Measurements from ENCODE around the gene SCG3.

DNA sequence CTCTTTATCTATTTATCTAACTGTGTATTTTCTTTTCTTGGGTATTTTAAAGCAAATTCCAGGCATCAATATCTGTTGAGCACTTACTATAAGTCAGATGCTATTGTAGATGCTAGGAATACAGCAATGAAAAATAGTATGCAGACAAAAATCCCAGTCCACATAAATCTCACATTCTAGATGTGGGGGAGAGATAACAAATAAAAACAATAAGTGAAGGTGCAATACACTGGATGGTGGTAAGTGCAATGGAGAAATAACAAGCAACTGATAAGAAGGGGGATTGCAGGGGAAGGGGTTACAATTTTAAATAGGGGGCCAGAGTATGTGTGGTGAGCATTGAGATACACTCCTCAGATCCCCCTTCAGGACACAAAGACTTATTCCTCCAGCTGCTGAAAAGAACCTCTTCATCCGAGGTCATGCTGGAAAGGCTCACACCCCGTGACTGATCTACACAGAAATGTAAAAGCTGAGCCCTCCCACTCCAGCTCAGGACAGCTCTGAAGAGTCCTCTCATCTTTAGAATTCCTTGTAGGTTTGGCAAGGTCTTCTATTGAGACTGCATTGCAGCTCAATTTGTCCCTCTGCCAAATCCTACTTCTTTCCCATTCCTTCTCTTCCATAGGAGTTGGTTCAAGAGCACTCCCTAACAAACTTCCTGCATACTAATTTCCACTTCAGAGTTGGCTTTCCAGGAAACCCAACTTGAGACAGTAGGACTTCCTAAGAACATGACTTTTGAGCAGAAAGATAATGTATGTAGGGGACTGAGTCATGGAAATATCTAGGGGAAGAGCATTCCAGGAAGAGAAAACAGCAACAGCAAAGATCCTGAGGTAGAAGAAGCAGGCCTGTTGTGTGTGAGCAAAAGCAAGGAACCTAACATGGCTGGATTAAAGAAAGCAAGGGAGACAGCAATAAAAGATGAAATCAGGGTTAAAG, 8.1 kb upstream of the SCG3 start:
- TF ChIP-seq, protein P1, sequence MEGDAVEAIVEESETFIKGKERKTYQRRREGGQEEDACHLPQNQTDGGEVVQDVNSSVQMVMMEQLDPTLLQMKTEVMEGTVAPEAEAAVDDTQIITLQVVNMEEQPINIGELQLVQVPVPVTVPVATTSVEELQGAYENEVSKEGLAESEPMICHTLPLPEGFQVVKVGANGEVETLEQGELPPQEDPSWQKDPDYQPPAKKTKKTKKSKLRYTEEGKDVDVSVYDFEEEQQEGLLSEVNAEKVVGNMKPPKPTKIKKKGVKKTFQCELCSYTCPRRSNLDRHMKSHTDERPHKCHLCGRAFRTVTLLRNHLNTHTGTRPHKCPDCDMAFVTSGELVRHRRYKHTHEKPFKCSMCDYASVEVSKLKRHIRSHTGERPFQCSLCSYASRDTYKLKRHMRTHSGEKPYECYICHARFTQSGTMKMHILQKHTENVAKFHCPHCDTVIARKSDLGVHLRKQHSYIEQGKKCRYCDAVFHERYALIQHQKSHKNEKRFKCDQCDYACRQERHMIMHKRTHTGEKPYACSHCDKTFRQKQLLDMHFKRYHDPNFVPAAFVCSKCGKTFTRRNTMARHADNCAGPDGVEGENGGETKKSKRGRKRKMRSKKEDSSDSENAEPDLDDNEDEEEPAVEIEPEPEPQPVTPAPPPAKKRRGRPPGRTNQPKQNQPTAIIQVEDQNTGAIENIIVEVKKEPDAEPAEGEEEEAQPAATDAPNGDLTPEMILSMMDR (IDR thresholded peaks at IDR 0.05 in 4 of 5, conservative IDR thresholded peaks at IDR 0.05 in 1 of 5): no peak
- TF ChIP-seq POLR2A (IDR thresholded peaks at IDR 0.05): no peak

Measured in gastrocnemius medialis (tissue), 4 donors.